Measurements from ENCODE around the gene HOXC5.

The HOXC5 gene

DNA sequence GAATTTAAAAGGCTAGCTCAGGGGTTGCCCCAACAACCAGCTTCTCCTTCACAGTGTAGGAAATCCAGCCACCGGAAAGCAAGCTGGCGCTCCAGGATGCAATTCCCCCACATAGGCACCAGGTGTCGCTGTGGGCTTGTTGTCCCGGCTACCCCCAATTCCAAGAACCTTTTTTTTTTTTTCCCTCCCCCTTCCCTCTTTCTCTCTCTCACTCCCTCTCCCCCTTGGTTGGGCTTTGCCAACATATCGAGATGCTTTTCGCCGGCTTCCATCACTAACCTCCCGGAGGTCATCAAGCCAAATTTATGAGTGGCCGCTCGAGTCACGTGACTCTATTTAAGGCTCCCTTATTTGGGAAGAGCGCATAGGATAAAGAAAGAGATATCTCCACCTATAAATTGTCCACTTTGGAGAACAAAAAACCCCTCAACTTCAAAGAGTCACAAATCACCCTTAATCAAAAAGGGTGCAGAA is at the start of gene HOXC5:
TSS of gene HOXC5 (plus strand) at position 424 of the 474 bp plus-strand sequence. CDS start 73 bp downstream, outside the sequence.
- no peak for DNase-seq

DNA sequence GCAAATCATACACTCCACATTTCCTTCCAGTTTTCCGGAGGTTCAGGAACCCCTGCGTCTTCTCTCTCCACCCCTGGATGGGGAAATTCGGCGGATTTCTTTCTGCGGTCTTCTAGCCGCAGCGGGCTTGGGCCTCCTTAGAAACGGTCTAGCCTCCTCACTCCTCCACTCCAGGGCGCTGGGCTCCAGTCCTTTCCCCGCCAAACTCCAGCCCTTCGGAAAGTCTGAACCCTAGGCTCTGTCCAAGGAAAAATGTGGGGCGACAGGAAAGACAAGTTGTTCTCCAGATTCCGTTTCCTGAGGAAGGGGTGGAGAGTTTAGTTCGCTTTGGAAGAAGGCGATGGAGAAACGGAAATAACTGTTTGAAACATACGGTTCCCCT is 49.3 kb upstream of the HOXC5 start:
- no peak for DNase-seq

DNA sequence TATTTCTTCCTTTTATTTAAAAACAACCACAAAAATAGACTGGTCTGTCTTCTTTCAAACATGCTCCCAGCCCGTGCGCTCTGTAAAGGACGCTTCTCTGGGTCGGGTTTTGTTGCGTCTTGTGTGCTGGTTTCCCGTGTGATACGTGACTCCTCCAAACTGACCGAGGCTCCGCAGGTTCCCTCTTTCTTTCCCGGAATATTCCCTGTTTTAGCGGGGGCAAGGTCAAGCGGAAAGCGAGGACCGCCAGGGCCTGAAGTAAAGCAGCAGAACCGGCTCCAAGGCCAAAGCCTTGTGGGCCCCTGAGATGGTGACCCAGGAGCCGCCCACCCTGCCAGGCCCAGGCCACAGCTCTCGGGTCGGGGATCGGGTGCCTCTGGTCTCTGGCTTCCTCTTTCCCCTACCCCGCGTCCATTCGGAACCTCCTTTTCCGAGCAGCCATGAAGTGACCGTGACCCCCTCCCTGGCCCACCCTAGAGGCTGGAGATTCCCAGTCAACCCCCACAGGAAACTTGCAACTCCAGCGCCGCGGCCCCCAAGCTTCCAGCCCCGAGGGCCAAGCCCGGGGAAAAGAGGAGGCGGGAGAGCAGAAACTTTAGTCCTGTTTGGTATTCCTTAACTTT is 48.8 kb upstream of the HOXC5 start:
- no peak for DNase-seq

DNA sequence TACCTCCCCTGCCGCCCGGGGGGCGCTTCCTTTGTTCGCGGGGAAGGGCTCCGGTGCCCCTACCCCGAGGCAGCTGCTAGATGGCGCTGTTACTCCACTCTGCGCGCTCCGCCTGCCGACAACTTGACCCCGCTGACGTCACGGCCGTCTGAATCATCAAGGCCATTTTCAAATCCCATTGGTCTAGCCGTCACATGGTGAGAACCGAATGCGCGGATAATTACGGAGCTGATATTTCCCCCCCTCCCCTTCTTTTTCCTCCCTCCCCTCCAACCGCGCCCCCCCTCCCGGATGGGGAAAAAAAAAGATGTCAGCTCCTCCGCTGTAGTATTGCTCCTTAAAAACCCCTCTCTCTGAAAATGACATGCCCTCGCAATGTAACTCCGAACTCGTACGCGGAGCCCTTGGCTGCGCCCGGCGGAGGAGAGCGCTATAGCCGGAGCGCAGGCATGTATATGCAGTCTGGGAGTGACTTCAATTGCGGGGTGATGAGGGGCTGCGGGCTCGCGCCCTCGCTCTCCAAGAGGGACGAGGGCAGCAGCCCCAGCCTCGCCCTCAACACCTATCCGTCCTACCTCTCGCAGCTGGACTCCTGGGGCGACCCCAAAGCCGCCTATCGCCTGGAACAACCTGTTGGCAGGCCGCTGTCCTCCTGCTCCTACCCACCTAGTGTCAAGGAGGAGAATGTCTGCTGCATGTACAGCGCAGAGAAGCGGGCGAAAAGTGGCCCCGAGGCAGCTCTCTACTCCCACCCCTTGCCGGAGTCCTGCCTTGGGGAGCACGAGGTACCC is 47.8 kb upstream of the HOXC5 start, which contains the start of gene HOXC10:
TSS of gene HOXC10 (plus strand) at position 246 of the 791 bp plus-strand sequence. CDS start at position 360, 114 bp downstream.
- no peak for DNase-seq

DNA sequence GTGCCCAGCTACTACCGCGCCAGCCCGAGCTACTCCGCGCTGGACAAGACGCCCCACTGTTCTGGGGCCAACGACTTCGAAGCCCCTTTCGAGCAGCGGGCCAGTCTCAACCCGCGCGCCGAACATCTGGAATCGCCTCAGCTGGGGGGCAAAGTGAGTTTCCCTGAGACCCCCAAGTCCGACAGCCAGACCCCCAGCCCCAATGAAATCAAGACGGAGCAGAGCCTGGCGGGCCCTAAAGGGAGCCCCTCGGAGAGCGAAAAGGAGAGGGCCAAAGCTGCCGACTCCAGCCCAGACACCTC is 47.2 kb upstream of the HOXC5 start:
- DNase-seq, result no peak

DNA sequence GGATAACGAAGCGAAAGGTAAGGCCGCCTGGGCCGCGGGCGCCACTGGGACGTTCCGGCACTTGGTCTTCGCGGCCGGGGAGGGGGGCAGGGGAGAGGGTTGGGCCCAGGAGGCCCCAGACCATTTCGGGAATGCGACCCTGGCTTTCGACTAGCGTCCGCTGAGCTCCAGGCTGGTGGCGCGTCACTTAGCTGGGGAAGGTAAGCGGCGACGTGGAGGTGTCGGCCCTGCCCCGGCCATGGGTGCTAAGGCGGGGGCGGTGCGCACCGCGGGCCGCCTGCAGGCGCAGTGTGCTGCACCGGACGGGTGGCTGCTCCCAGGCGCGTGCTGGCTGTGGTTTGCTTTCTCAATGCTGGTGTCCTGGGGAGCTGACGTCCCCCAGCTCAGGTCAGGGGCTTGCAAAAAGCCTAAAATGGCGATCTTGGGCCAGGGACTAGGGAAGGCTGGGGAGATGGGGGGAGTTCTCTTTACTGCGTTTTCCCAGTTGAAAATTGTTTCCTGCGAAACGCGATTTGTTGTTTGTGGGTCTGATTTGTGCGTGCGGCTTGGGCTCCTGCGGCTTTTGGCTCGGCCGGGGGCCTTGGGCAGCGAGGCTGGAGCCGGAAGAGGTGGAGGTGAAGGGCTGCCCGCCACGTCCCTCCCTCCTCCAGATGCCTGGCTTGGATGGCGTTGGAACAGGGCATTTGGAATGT is 46.7 kb upstream of the HOXC5 start:
- DNase-seq, result no peak

DNA sequence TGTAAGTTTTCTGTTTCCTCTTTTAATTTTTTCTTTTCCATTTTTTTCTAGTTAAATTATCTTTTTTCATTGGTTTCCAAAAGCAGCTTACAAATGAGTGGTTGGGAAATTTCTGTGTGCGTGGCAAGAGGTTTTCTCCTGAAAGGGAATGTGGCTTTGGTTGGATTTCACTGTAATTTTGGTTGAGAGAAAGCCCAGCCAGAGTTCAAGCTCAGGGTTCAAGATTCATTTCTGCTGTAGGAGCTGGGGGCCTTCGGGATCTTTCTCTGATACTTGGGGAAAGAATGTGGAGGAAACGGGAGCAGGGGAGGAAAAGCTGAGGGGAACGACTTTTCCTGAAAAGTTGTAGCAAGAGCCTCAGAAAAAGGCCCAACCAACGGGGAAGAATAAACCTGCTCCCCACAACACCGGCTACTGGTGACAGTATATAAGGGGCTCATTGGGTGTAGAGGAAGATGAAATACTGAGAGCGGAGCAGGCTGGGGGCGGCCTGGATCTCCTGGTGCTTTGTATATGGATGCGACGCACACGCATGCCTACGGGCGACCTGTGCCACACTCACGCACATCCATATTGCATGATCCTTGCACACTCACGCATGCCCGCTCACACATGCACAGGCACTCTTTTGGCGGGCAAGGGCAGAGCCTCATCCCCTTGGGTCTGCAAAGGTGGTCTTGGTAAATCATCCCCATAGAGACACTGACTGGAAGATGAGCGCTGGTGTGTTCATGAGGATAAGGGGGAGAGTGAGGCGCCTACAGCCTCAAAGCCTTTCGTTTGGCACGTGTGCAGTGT is 46.0 kb upstream of the HOXC5 start:
- DNase-seq, result no peak

DNA sequence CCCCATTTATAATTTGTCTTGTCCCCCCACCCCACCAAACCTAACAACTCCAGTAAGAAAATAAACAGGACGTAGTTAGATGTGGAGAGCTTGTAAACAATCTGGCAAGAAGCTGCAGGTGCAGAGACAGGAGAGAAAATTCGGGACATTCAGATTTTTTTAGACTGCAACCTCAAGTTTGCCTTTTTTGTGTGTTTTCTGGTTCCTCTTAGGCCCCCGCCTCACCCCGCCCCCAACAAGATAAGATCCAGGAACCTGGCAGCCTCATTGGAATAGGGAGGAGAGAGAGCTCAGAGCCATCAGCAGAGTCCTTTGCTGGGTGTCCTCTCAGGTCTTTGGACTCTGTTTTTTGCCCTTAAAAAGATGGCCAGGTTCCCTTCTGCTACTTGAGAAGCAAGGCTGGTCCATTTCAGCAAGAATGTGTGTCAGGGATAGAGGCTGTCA is 45.0 kb upstream of the HOXC5 start:
- DNase-seq, result no peak

DNA sequence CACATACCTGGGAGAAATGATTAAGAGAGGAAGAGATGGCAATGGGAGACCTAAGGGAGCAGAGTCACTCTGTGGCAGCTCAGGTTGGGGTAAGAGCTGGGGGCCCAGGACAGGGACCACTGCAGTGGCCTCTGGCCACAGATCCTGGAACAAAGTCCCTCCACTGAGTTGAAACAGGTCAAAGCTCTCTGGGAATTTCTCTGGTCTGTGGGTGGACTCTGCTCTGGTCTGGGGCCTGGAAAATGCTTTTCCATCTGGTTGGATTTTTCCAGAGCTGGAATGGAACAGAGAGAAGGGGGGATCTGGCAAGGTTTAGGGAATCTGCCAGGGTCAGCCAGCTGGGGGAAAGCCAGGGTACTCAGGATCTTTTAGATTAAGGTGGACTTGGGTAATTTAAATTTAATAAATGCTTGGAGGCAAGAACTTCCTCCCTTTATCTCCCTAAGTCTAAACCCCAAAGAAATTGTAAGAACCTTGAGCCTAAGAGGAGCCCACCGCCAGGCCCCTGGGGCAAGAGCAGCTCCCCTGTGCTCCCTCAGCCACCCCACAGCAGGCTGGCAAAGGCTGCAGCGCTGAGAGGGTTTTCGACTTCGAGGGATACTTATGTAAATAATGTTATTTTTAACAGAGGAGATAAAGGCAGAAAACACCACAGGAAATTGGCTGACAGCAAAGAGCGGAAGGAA is 44.2 kb upstream of the HOXC5 start:
- DNase-seq, result no peak

DNA sequence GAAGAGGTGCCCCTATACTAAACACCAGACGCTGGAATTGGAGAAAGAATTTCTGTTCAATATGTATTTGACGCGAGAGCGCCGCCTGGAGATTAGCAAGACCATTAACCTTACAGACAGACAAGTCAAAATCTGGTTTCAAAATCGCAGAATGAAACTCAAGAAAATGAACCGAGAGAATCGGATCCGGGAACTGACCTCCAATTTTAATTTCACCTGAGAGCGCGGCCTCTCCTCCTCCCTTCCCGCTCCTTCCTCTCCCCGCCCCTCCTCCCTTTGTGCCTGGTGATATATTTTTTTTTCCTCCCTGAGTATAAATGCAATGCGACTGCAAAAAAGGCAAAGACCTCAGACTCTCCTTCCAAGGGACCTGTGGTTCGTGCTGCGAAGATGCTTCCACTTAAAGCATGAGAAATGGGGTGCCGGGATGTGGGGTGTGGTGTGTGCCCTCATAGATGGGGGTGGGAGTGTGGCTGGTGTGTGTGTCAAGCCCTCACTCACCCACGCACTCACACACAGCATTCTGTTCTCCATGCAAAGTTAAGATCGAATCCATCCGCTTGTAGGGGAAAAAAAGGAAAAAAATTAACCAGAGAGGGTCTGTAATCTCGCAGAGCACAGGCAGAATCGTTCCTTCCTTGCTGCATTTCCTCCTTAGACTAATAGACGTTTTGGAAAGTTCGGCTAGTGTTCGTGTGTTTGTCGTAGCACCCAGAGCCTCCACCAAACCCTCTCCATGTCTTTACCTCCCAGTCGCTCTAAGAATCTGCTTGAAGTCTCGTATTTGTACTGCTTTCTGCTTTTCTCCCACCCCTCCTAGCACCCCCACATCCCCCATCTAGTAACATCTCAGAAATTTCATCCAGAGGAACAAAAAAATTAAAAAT is 43.4 kb upstream of the HOXC5 start:
- DNase-seq, result no peak

DNA sequence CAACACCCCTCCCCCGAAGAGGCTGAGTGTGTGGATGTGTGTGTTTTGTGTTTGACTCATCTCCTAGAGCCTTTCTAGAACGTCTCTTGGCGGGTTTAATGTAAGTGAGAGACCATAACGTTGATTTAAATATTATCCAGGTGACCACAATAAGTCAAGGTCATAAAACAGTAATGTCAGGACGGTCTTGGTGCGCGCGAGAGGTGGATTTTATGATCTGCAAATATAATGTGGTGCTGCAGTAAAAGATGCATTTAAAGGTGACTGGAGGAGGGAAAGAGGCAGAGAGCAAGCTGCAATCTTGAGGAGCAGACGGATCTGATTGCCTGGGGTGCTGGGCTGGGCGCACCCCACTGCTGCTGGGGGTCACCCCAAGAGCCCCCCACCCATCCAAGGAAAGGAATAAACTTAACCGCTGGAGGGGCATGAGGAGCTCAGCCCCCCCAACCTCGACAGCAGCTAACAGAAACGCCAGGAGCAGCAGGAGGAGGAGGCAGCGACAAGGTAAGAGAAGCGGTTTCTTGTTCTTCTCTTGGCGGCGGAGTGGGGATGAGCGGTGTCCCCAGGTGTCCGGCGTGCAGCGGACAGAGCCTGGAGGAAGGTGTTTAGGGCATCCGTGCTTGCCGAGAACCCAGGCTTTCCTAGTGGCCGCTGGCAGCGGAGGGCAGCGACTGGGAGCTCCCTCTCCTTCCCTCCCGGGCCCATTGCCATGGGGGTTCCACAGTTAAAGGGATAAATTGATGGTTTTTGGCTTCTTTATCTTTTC is 42.4 kb upstream of the HOXC5 start:
- no peak for DNase-seq

DNA sequence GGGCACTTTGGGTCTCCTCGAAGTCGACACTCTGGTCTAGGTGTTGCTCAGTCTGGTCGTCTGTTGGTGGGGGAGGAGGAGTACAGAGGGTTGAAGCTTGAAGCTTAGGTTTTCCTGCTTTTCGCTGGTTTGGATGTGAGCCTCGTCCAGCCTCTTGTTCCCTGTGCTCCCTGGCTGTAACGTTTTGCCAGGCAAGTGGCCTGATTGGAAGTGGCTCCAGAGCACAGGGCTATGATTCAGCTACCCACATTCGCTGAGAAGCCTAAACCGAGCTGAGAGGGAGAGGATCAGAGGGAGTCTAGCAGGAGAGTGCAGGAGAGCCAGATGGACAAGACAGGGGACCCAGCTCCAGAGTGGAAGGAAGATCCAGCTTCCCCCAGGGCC is 41.8 kb upstream of the HOXC5 start:
- no peak for DNase-seq

DNA sequence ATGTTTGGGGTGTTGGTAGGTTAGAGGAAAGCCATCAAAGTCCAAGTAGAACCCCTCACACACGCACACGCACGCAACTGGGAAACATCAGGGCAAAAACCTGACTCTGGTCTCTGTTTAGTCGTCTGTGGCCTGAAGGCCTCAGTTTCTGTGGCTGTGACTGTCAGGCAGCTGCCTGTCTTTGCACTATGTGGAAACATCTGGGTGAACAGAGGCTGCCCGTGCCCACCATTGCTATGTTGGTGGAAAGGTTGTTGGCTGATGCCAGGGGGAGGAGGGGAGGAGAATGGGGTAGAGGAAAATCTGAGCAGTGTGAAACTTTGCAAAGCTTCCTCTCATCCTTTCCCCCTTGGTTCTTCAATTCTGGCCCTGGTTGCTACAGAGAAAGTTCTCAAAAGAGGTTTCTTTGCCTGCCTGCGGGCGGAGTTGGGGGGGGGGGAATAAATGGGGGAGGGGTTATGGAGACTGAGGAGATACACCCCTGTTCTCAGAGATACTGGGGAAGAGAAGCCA is 40.4 kb upstream of the HOXC5 start:
- DNase-seq, result no peak

DNA sequence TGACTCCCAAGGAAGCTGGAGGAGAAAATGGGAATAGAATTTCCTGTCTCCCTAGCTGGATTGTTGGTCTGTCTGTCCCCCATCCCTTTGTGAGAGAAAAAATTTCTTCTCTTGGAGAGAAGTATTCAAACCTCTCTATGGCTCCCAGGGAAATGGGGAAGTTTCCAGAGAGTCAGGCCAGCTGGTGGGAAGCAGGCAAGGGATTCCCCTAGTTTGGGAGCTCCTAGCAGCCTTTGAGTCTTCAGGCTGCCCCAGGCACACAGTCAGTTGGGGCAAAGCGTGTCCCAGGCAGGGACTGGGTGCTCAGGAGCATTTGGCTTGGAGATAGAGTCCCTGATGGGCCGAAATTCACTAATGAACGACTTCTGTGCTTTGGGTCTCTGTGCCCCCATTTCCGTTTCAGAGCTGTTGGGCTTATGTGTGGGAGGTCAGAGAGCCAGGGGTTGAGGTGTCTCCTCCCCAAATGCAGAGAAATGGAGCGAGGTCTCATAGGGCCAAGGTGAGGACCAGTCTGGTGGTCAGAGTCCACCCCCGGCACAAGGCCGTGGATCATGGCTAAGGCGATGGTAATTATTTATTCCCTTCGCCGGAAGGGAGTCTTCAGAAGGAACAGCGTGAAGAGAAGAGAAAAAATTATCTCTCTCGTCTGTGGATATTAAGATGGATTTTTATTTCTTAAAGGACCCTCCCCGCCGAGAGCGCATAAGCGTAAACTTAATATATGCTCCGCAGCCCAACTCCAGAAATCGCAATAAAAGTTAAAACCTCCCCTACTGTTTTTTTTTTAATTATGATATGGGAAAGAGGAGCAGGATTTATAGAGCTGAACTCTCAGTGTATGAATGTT is 39.5 kb upstream of the HOXC5 start:
- no peak for DNase-seq

DNA sequence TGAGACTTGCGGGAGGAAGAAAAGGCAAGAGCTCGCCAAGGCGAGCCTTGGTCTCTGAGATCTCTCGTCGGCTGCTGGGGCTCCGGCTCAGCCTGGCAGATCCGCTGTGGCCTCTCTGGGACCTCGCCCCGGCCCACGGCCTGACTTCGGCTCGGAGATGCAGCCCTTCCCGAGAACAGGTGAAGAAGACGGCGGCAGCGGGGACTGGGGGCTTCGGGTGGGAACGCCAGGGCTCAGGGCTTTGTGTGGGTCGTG is 38.9 kb upstream of the HOXC5 start:
- no peak for DNase-seq

DNA sequence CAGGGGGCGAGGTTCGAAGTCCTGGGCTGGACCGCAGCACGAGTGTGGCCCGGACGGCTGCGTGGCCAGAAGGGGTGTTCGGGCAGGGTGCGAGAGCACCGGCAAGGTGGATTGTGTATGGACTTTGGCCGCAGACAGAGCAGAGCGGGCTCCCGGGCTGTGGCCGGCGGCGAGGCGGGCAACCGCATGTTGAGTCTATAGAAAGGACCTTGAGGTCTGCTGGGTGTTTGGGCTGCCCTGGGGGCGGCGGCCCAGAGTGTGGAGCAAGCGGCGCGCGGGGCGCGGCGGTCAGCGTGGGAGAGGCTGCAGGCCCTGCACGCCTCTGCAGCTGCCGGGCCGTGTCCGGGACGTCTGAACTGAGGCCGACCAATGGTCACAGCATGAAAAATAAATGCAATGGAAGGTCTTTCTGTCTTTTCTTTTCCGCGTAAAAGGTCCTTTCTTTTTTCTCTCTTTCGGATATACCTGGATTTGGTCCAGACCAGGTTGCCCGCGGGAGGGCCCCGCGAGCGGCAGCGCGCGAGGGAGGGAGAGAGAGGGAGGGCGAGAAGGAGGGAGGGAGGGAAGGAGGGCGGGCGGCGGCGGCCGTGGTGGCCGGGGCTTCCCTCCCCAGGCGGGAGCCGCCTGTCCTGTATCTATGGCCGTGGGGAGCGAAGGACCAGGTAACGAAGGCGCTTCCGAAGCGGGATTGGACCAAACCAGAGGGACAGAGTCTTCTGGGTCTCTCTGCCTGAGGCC is 38.4 kb upstream of the HOXC5 start:
- no peak for DNase-seq

DNA sequence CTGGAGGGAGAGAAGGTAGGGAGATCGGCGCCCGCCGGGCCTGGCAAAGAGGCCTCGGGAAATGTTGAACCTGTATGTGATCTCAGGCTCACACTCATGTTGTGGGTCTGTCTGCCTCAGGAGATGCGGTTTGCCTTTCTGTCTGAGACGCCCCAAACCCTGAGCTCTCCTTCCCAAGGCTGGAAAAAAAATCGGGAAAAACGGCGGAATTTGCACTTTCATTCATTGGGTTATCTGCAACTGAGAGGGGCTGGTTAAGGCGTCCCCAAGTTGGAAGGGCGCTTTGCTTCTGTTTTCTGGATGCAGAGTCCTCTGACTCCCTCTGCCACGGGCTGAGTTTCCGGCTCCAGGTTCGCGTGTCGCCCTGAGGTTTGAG is 37.9 kb upstream of the HOXC5 start:
- no peak for DNase-seq

DNA sequence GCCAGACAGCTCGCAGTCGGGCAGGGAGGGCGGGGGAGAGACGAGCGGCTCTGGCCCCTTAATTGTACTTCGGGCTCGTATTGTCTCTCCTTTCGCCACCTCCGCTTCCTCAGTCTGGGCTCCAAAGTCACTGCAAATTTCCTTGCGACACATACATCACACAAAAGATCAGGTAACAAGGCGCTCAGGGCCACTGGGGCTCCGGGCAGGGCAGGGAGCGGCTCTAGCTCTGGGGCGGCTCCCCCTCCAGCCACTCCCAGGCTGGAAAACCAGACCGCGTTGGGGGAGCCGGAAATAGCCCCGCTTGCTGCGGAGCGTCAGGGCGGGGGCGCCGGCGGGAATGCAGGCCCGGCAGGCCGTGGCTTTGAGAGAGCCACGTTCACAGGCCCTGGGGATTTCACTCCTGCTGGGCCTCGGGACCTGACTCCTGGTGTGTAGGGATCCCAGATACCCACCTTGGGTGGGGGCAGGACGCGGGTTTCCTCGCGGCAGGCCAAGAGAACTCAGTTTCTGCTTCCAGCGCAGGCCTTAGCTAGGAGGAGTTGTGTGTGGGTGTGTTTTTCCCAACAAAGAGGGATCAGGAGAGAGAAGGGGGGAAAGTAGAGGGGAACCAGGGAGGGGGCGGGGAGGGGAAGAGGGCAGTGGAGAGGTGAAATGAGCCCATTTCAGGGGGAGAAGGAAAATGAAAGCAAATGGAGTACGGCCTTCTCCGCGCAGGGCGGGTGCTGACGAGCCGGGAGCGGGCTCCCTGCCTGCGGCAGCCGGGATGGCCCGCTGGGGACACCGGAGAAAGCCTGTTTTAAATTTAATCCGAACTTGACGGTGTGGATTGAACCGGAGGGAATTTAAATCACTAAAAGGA is 37.2 kb upstream of the HOXC5 start:
- no peak for DNase-seq

All from NCI-H1436 treated with DMSO at 0.1 percent for 48 hours (cell line).